CD14-positive monocyte (primary cell): ENCODE measurements around the gene WFS1. TPM values are rescaled to one million over a fixed set of nuclear protein-coding genes. Genes with fewer than 3 reads are reported as not detected.

ENCODE experiments used
- DNase-seq, 3 donors: peaks; one replicate each; pipeline ENCODE4 v3.0.0-alpha.2; 2011 to 2022
- H2AFZ ChIP-seq: 2 replicates; pipeline ENCODE4 v1.6.0; 2012; ENCODE audit warnings: mild to moderate bottlenecking, low read depth, low read length, inconsistent platforms; ENCODE audit not compliant: insufficient read depth, poor library complexity, severe bottlenecking
- H3K27ac ChIP-seq, 2 donors: 1 replicate in 1 of 2; 2 replicates in 1 of 2; pipeline ENCODE4 v1.5.1; 2012 to 2013; ENCODE audit warnings: low read length in 2 of 2, control low read depth in 1 of 2, inconsistent platforms in 1 of 2, low read depth in 1 of 2, mild to moderate bottlenecking in 1 of 2
- H3K27me3 ChIP-seq, 2 donors: one replicate each; pipeline versions ENCODE4 v1.6.0 to v1.6.1; 2011 to 2013; ENCODE audit warnings: low read length in 2 of 2; ENCODE audit not compliant: control insufficient read depth in 2 of 2, insufficient read depth in 2 of 2
- H3K36me3 ChIP-seq, 2 donors: replicated peaks in 1 of 2; 1 replicate in 1 of 2; 2 replicates in 1 of 2; pipeline versions ENCODE4 v1.5.1 to v1.6.1; 2012 to 2013; ENCODE audit warnings: low read length in 2 of 2, control low read depth in 1 of 2, inconsistent platforms in 1 of 2, mild to moderate bottlenecking in 1 of 2; ENCODE audit not compliant: insufficient read depth in 2 of 2, control insufficient read depth in 1 of 2
- H3K4me1 ChIP-seq, 2 donors: 1 replicate in 1 of 2; 2 replicates in 1 of 2; pipeline versions ENCODE4 v1.5.1 to v1.6.1; 2012 to 2013; ENCODE audit warnings: low read length in 2 of 2, control low read depth in 1 of 2, inconsistent platforms in 1 of 2, mild to moderate bottlenecking in 1 of 2, moderate library complexity in 1 of 2; ENCODE audit not compliant: insufficient read depth in 2 of 2, control insufficient read depth in 1 of 2
- H3K4me2 ChIP-seq: replicated peaks from 2 replicates; pipeline ENCODE3; 2012; ENCODE audit warnings: low read length, moderate library complexity, mild to moderate bottlenecking; ENCODE audit not compliant: poor library complexity, severe bottlenecking; ENCODE audit errors: extremely low read depth
- H3K4me3 ChIP-seq, 3 experiments: fragments of 200-600 bp in 1 of 3; sonication (generic) in 1 of 3; replicated peaks in 1 of 3; 1 replicate in 2 of 3; 2 replicates in 1 of 3; pipeline ENCODE4 v1.5.1; 2011 to 2013; ENCODE audit warnings: low read length in 3 of 3, mild to moderate bottlenecking in 3 of 3, control low read depth in 2 of 3, low read depth in 2 of 3, inconsistent platforms in 1 of 3, moderate library complexity in 1 of 3
- H3K79me2 ChIP-seq: 2 replicates; pipeline ENCODE4 v1.6.0; 2012; ENCODE audit warnings: mild to moderate bottlenecking, control low read depth, inconsistent platforms, low read length, moderate library complexity; ENCODE audit not compliant: insufficient read depth
- H3K9ac ChIP-seq: 2 replicates; pipeline ENCODE4 v1.6.0; 2017; ENCODE audit warnings: low read length, mild to moderate bottlenecking; ENCODE audit not compliant: insufficient read depth, poor library complexity, severe bottlenecking
- H3K9me3 ChIP-seq, 2 donors: replicated peaks in 1 of 2; 1 replicate in 1 of 2; 2 replicates in 1 of 2; pipeline versions ENCODE4 v1.5.1 to v1.6.1; 2012 to 2013; ENCODE audit warnings: low read length in 2 of 2, control low read depth in 1 of 2; ENCODE audit not compliant: control insufficient read depth in 1 of 2, insufficient read depth in 1 of 2
- H4K20me1 ChIP-seq: 2 replicates; pipeline ENCODE4 v1.6.0; 2012; ENCODE audit warnings: mild to moderate bottlenecking, low read length, control low read depth, moderate library complexity; ENCODE audit not compliant: insufficient read depth
- H3K27ac Mint-ChIP-seq, 7 donors: one replicate each; pipeline ENCODE4 v1.8.0; 2020; ENCODE audit warnings: mild to moderate bottlenecking in 7 of 7, mixed read lengths in 7 of 7, moderate library complexity in 6 of 7, inconsistent platforms in 2 of 7
- H3K27me3 Mint-ChIP-seq, 3 donors: one replicate each; pipeline ENCODE4 v1.8.0; 2021 to 2022; ENCODE audit warnings: low read depth in 3 of 3, mild to moderate bottlenecking in 3 of 3, mixed read lengths in 3 of 3, moderate library complexity in 3 of 3, inconsistent platforms in 1 of 3
- H3K36me3 Mint-ChIP-seq, 2 donors: one replicate each; pipeline ENCODE4 v1.8.0; 2020; ENCODE audit warnings: mixed read lengths in 2 of 2, inconsistent platforms in 1 of 2, mild to moderate bottlenecking in 1 of 2
- H3K4me1 Mint-ChIP-seq: one replicate; pipeline ENCODE4 v1.8.0; 2020; ENCODE audit warnings: mild to moderate bottlenecking, mixed read lengths
- H3K4me3 Mint-ChIP-seq, 2 donors: one replicate each; pipeline ENCODE4 v1.8.0; 2020; ENCODE audit warnings: mild to moderate bottlenecking in 2 of 2, mixed read lengths in 2 of 2, moderate library complexity in 1 of 2
- H3K9me3 Mint-ChIP-seq, 7 donors: one replicate each; pipeline ENCODE4 v1.8.0; 2020 to 2022; ENCODE audit warnings: mixed read lengths in 7 of 7, mild to moderate bottlenecking in 6 of 7, moderate library complexity in 6 of 7, inconsistent platforms in 2 of 7
- CTCF ChIP-seq: fragments of 200-600 bp; IDR thresholded peaks from one replicate; pipeline ENCODE4 v1.8.0; 2022; ENCODE audit warnings: antibody characterized with exemption, mild to moderate bottlenecking
- WGBS: methylation state at CpG from one replicate; pipeline ENCODE4 v1.1.5; 2013; ENCODE audit warnings: missing lambda C conversion rate; ENCODE audit not compliant: insufficient coverage; 5-methylcytosine and 5-hydroxymethylcytosine counted together
- intact Hi-C, 2 donors: fragments of 100-400 bp; cut with micrococcal nuclease; formaldehyde crosslinking; loops; one replicate each; pipeline versions ENCODE4 v1.15.0 to v1.15.1; 2023
- polyA plus RNA-seq, 3 donors: library from polyadenylated mRNA; depleted of rRNA in 1 of 3; unstranded in 2 of 3; stranded (reverse) in 1 of 3; fragments of 300-500 nt in 2 of 3; fragments of >200 nt in 1 of 3; fragmentation: Illumina TruSeq in 2 of 3; gene quantifications; 1 replicate in 2 of 3; 2 replicates in 1 of 3; pipeline ENCODE4 v1.2.3, GENCODE V29; 2012 to 2021

Gene WFS1
- polyA plus RNA-seq, 3 donors: 0.39 to 1.8 (median 0.93) TPM

DNA sequence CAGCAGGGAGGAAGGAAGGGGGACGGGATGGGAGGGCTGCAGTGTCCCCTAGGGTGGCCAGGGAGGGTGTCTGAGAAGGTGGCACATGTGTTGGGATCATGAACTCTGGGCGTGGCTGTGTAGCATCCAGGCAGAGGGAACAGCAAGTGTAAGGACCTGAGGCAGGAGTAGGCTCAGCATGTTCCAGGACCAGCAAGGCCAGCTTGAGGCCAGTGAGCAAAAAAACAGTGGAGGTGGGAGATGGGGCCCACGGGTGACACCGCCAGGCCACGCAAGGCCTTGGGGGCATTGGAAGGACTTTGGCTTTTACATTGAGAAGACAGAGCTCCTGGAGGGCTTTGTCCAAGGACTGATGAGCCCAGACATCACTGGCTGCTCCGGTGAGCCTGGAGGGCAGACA lies 16.5 kb upstream of the WFS1 start:
- peaks cover 7 to 16% of the 10 kb centered on the region in 2 donors for H3K4me1 ChIP-seq
- H3K9me3 ChIP-seq: peaks cover 4 to 8% of the 10 kb centered on the region in 2 donors
- Mint-ChIP-seq H3K27ac (peak overlapping the region in 1 of 7 donors; percentile 68), H3K27me3 (peaks cover 13 to 23% (median 20%) of the 10 kb centered on the region in 3 donors), H3K9me3 (peaks cover 0 to 9% (median 3%) of the 10 kb centered on the region in 7 donors), H3K36me3 (no peaks in the 10 kb centered on the region), H3K4me3 (no peak overlapping the region), H3K4me1 (peaks cover 11% of the 10 kb centered on the region)
- no peaks in the 10 kb centered on the region for H3K79me2 ChIP-seq
- H3K4me2 ChIP-seq: no peak overlapping the region
- H3K27ac ChIP-seq: no peak overlapping the region
- peaks cover 2 to 24% of the 10 kb centered on the region in 2 donors for H3K27me3 ChIP-seq
- no peak overlapping the region for H2AFZ ChIP-seq
- no peaks in the 10 kb centered on the region for H4K20me1 ChIP-seq
- intact Hi-C loops: loop anchor here in 1 of 2 donors (5.0 kb wide), 1 partner anchor 74 kb away; no protein-coding TSS in a partner anchor
- no peak overlapping the region for H3K9ac ChIP-seq
- whole genome bisulfite sequencing: 97% methylated on average over 5 of the region's 6 CpGs
- no peak for DNase-seq
- no peak overlapping the region for H3K4me3 ChIP-seq
- H3K36me3 ChIP-seq: no peaks in the 10 kb centered on the region
- TF ChIP-seq CTCF: no peak

DNA sequence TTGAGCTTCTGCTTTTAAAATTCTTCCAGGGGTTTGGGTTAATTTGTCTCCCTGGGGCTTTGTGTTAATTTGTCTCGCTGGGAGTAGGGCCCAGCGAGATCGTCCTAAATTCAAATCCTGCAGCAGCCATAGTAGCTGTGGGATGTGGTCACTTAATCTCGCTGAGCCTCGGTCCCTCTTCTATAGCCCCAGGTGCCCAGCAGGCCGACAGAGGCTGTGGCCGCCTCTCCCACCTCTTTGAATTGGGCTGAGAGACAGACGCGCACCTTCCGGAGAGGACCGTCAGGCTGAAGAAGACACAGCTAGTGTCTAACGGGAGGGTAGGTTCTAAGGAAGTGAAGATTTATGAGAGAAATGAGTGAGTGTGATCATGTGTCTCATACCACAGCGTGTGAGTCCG lies 15.7 kb upstream of the WFS1 start:
- no peak for DNase-seq
- intact Hi-C loops: loop anchor here in 1 of 2 donors (5.0 kb wide), 1 partner anchor 73 kb away; no protein-coding TSS in a partner anchor
- Histone ChIP-seq H3K27ac (no peak overlapping the region), H3K4me2 (no peak overlapping the region), H3K4me3 (no peak overlapping the region), H3K4me1 (peaks cover 7 to 16% of the 10 kb centered on the region in 2 donors), H3K9me3 (peaks cover 4 to 8% of the 10 kb centered on the region in 2 donors), H3K79me2 (no peaks in the 10 kb centered on the region), H2AFZ (no peak overlapping the region), H3K9ac (no peak overlapping the region), H3K36me3 (no peaks in the 10 kb centered on the region), H3K27me3 (peaks cover 2 to 15% of the 10 kb centered on the region in 2 donors), H4K20me1 (no peaks in the 10 kb centered on the region)
- Mint-ChIP-seq H3K4me3 (no peak overlapping the region), H3K9me3 (peaks cover 0 to 9% (median 3%) of the 10 kb centered on the region in 7 donors), H3K36me3 (no peaks in the 10 kb centered on the region), H3K4me1 (peaks cover 11% of the 10 kb centered on the region), H3K27me3 (peaks cover 18 to 23% (median 19%) of the 10 kb centered on the region in 3 donors), H3K27ac (no peak overlapping the region)
- TF ChIP-seq CTCF: no peak
- 94% methylated on average over 10 of the region's 14 CpGs for WGBS
